Endothelial cell (in vitro differentiated cells): ENCODE results near the gene MRPL36. TPM values are rescaled to one million over a fixed set of nuclear protein-coding genes. Genes with fewer than 3 reads are reported as not detected.

Experiments
- DNase-seq: peaks from one replicate; pipeline ENCODE4 v3.0.0; 2021; ENCODE audit warnings: low spot score
- H3K27ac Mint-ChIP-seq: one replicate; pipeline ENCODE4 v1.8.0; 2021; ENCODE audit warnings: mixed read lengths, inconsistent platforms; ENCODE audit not compliant: unreplicated experiment
- H3K27me3 Mint-ChIP-seq: one replicate; pipeline ENCODE4 v1.8.0; 2021; ENCODE audit warnings: mild to moderate bottlenecking, moderate library complexity, mixed read lengths, inconsistent platforms; ENCODE audit not compliant: unreplicated experiment
- H3K36me3 Mint-ChIP-seq: one replicate; pipeline ENCODE4 v1.8.0; 2021; ENCODE audit warnings: mild to moderate bottlenecking, low read depth, mixed read lengths, inconsistent platforms; ENCODE audit not compliant: unreplicated experiment
- H3K4me1 Mint-ChIP-seq: one replicate; pipeline ENCODE4 v1.8.0; 2021; ENCODE audit warnings: mild to moderate bottlenecking, mixed read lengths, inconsistent platforms; ENCODE audit not compliant: unreplicated experiment
- H3K4me3 Mint-ChIP-seq: one replicate; pipeline ENCODE4 v1.8.0; 2021; ENCODE audit warnings: mild to moderate bottlenecking, mixed read lengths, inconsistent platforms; ENCODE audit not compliant: unreplicated experiment
- H3K9me3 Mint-ChIP-seq: one replicate; pipeline ENCODE4 v1.8.0; 2021; ENCODE audit warnings: mixed read lengths, inconsistent platforms; ENCODE audit not compliant: unreplicated experiment
- total RNA-seq: library from RNA; stranded (reverse); fragmentation: NEBNext Ultra II Directional; extraction: Animal tissue kit (Norgen Biotek cat#: 25700); gene quantifications from one replicate; pipeline ENCODE4 v1.2.1, GENCODE V29; 2021; ENCODE audit not compliant: unreplicated experiment
- TF ChIP-seq, protein P1 (sequence below): fragments of 200-600 bp; sonication (generic); IDR thresholded peaks from one replicate; pipeline ENCODE4 v1.5.0; 2021; ENCODE audit warnings: antibody characterized with exemption; ENCODE audit not compliant: unreplicated experiment

The MRPL36 gene
- total RNA-seq, 1 donor from 2014 or later, result 32.5 TPM

DNA sequence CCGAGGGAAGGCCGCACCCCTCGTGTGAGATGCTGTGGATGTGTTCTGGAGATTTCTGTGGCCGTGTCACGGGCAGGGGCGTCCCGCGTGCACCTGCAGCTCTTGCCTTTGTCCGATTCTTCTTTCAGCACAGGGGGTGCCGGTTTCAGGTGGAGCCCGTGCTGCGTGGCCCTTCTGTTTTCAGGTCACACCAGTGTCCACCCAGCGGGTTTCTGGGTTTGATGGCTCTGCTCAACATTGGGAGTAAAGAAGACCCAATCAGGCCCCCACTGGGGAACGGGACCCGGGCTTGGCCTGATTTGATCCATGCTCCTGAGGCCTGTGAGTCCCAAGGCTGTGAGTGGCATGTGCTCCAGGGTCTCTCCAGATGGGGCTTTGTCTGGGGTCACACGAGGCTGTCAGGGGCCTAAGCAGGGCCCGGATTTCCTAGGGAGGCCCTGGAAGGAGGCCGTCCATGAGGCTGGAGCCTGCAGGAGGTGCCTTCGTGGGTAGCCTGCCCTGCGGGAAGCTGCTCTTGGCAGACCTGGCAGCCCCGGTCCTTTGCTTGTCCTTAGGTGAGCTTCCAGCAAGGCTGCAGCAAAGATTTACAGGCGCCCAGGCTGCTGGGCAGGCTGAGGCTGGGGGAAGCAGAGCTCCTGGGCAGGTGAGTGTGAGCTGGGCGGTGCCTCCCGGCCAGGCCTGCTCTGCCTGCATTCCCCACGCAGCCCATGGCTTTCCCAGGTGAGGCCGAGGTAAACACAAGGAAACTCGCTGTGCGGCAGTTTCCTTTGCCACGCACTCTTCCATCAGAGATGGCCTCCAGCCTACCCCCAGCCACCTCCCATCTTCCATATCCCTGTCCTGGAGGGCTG, 12.8 kb downstream of the MRPL36 start:
- Mint-ChIP-seq H3K27me3 (no peaks in the 10 kb centered on the region), H3K27ac (no peak overlapping the region), H3K4me3 (no peak overlapping the region), H3K4me1 (peaks cover 13% of the 10 kb centered on the region), H3K9me3 (no peaks in the 10 kb centered on the region), H3K36me3 (no peaks in the 10 kb centered on the region)
- no peak for DNase-seq
- TF ChIP-seq, protein P1, sequence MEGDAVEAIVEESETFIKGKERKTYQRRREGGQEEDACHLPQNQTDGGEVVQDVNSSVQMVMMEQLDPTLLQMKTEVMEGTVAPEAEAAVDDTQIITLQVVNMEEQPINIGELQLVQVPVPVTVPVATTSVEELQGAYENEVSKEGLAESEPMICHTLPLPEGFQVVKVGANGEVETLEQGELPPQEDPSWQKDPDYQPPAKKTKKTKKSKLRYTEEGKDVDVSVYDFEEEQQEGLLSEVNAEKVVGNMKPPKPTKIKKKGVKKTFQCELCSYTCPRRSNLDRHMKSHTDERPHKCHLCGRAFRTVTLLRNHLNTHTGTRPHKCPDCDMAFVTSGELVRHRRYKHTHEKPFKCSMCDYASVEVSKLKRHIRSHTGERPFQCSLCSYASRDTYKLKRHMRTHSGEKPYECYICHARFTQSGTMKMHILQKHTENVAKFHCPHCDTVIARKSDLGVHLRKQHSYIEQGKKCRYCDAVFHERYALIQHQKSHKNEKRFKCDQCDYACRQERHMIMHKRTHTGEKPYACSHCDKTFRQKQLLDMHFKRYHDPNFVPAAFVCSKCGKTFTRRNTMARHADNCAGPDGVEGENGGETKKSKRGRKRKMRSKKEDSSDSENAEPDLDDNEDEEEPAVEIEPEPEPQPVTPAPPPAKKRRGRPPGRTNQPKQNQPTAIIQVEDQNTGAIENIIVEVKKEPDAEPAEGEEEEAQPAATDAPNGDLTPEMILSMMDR, result no peak

DNA sequence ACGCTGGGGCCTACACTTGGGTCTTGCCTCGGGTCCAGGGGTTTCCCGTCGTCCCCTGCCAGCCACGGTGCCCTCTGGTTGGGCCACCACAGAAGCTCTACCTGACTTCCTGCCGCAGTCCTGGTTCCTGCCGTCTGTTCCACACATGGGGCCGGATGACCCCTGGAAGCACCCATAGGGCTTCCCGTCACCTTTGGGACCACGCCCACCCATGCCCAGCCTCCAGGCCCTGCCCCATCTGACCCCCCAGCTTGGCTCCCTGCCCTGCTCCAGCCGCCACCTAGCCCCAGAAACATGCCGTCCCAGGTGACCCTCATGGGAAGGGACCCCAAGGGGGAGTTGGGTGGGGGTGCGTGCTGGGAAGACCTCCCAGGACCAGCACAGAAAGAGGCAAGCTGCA, 13.7 kb downstream of the MRPL36 start:
- TF ChIP-seq, protein P1, result no peak
- no peak overlapping the region for H3K4me3 Mint-ChIP-seq
- H3K27me3 Mint-ChIP-seq, result peaks cover 2% of the 10 kb centered on the region
- H3K27ac Mint-ChIP-seq, result no peak overlapping the region
- H3K9me3 Mint-ChIP-seq, result no peaks in the 10 kb centered on the region
- H3K36me3 Mint-ChIP-seq, result no peaks in the 10 kb centered on the region
- DNase-seq, result no peak
- H3K4me1 Mint-ChIP-seq, result peaks cover 13% of the 10 kb centered on the region

DNA sequence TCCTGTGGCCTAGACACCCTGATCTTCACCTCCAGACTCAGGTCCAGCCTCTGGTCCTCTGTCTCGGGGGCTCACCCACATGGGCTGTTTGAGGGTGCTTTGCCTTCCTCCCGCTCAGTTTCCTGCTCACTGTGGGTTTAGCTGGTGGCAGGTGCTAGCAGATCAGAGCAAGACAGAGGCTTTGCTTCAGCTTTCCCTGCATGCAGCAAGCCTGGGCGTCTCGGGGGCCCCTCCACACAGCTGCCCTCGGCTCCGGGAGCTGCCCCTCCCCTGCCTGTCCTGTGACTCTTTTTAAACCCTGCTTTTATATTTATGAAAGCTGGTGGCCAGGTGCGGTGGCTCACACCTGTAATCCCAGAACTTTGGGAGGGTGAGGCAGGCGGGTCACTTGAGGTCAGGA, 14.6 kb downstream of the MRPL36 start:
- TF ChIP-seq, protein P1, result no peak
- no peaks in the 10 kb centered on the region for H3K36me3 Mint-ChIP-seq

DNA sequence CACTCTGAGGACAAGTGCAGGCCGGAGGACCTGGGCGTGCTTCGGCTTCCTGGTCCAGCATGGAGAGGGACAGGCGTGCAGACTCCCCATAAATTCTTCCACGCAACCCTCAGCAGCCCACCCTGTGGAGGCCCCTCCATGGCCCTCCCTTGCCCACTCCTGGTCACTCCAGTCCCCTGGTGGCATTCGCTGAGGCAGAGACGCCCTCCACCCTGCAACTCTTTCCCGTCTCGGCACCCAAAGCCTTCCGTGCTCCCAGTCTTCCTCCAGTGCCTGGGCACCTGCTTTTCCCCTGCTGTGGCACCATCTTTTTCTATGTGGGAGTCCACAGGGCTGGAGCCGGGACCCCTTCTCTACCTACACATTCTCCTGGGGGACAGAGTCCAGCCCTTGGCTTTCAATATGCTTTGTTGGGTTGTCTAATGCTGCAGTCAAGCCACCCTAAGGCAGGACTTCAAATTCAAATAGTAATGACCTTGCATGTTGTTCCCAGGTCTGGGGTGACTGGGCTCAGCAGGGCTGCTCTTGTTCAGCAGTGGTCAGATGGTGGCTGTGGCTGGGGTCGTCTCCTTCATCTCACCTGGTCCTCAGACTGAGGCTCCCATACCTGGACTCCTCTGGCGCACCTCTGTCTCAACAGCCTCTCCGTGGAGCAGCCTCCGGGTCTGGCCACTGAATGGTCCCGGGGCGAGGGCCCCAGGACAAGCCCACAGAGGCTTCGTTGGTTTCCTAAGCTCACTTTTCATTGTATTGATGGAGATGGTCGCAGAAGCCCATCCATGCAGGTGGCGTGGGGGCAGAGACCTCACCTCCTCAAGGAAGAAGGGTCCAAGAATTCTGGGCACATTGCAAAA, 15.2 kb downstream of the MRPL36 start:
- DNase-seq, result no peak
- Mint-ChIP-seq H3K27me3 (peaks cover 2% of the 10 kb centered on the region), H3K4me3 (no peak overlapping the region), H3K4me1 (peaks cover 1% of the 10 kb centered on the region), H3K36me3 (no peaks in the 10 kb centered on the region), H3K27ac (no peak overlapping the region), H3K9me3 (no peaks in the 10 kb centered on the region)
- TF ChIP-seq, protein P1, result no peak

More for the DNA sequence above, 14.6 kb downstream of the MRPL36 start:
- Mint-ChIP-seq H3K27ac (no peak overlapping the region), H3K9me3 (no peaks in the 10 kb centered on the region), H3K4me1 (peaks cover 6% of the 10 kb centered on the region), H3K4me3 (no peak overlapping the region), H3K27me3 (peaks cover 2% of the 10 kb centered on the region)
- DNase-seq, result no peak
